Forelimb muscle (tissue), 1 donor: ENCODE measurements around the gene PLA2G6. TPM values are rescaled to one million over a fixed set of nuclear protein-coding genes. Genes with fewer than 3 reads are reported as not detected.
A peak's percentile ranks its signal among the peaks of the same experiment; 100 is the strongest.
"Not testable (repeated sequence)": the region's sequence is repeated elsewhere in the genome, so short reads cannot be mapped to it uniquely, and the experiment has no call there.

ENCODE experiments used
- DNase-seq: peaks from one replicate; pipeline ENCODE4 v3.0.0-alpha.2; 2013; ENCODE audit warnings: low read depth
- polyA plus RNA-seq: library from polyadenylated mRNA; unstranded; fragments of 120-200 nt; gene quantifications from one replicate; pipeline ENCODE4 v1.2.1, GENCODE V29; 2013; ENCODE audit not compliant: insufficient read length

The PLA2G6 gene
- polyA plus RNA-seq, 1 donor = 13.5 TPM

DNA sequence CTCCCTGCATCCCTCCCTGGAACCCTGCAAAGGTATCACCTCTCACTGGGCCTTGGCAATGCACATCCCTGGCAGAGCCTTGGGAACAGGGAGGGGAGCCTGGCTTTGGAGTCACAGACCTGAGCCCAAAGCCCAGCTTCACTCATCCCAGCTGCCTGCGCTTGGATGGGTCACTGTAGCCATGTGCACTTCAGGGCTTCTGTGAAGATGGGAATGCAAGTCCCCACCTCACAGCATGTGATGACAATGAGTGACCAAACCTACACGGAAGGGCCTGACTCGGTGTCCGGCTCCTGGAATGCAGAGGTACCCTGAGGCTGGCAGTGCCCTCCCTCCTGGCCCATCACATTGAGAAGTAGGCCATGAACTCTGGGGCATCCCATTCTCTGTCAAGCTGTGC lies 48.3 kb downstream of the PLA2G6 start:
- no peak for DNase-seq

DNA sequence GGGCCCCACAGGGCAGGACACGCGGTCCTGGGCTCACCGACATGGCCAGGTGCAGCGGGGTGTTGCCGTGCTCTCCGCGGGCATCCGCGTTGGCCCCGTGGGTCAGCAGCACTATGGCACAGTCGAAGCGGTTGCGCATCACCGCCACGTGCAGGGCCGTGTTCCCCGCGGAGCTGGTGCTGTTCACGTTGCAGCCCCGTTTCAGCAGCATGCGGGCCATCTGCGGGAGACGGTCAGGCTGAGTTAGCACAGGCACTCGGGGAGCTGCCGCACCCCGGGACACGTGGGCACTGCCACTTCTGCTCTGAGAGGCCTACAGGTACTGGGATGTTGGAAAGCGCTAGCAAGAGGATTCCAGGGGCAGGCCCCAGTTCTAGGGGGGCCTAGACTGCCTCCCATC lies 48.8 kb downstream of the PLA2G6 start:
- no peak for DNase-seq

DNA sequence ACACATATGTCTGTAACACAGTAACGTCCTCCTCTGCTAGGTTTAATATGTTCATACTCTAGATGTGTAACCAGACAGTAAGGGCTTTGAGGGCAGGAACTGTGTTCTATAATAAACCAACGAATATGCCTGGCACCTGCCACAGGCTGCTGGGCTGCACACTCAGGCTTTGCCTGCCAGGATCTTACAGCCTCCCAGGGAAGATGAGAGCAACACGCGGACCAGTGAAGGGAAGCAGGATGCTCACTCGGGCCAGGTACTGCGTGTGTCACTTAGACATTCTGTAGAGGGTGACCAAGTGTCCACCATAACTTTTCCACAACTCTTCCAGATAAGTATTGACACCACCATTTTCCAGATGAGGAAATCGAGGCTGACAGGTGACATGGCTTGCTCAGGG lies 49.5 kb downstream of the PLA2G6 start:
- DNase-seq = no peak

DNA sequence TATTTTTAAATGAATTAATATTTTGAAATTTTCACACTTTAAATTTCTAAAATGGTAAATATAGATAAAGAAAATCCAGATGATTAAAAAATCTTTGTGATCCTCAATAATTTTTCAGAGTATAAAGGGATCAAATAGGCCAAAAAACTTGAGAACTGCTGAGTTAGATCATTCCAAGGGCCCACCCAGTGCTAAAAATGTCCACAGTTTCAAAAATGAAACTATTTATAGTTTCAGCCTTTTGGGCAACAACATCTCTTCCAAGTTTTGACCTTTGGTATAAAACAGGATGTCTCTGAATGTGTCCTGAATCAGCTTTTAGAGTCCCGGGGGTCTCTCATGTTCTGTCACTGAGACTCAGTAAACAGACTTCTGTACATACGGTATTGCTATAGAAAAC lies 50.2 kb downstream of the PLA2G6 start:
- no peak for DNase-seq

DNA sequence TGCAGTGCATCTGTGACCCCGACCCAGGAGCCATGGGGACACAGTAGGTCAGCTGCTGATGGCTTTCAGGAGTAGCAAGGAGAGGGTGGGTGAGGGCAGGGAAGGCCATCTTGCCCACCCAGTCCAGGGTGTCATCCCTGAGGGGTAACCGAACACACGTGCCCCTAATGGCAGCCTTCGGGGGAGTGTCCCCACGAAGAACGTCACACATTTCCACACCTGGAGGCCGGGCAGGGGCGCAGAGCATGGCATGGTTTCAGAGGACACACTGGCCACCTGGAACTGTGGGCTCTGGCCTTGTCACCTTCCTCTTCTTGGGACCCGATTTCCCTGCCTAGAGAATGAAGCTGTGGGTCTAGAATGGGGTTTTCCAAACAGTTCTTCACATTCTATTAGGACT lies 51.8 kb downstream of the PLA2G6 start:
- DNase-seq = no peak

DNA sequence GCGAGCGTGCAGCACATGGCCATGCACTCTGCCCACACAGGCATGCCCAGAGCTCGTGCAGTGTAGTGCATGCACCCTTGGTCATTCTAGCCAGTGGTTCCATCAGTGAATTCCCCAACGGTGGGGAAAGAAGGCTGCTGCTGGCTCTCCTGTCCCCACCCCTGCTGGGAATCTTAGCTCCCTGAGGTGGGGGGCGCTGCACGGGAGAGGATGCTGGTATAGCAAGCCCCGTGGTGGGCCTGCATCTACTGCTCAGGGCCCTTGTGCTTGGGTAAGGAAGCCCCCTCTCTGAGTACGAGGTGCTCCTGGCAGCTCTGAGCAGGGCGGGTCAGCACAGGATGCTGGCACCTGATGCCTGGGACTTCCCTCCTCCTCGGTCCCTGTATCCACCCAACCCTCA lies 52.6 kb downstream of the PLA2G6 start:
- DNase-seq = no peak

DNA sequence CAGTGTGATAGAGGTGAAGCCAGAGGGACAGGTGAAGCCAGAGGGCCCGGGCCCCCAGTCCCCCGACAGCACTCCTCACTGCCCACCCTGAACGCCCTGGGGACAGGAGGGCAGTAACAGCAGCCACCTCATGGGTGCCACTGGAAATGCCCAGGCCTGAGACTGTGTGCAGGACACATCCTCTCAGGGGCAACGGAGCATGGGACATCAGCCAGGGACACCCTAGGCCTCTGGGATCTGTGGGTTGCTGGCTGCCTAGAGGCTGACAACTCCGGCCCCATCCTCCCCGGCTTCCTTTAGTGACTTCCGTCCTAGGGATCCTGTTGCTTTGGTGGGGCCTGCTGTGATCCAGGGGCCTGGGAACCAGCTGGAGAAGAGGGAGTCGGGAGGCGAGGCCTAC lies 53.8 kb downstream of the PLA2G6 start:
- no peak for DNase-seq

DNA sequence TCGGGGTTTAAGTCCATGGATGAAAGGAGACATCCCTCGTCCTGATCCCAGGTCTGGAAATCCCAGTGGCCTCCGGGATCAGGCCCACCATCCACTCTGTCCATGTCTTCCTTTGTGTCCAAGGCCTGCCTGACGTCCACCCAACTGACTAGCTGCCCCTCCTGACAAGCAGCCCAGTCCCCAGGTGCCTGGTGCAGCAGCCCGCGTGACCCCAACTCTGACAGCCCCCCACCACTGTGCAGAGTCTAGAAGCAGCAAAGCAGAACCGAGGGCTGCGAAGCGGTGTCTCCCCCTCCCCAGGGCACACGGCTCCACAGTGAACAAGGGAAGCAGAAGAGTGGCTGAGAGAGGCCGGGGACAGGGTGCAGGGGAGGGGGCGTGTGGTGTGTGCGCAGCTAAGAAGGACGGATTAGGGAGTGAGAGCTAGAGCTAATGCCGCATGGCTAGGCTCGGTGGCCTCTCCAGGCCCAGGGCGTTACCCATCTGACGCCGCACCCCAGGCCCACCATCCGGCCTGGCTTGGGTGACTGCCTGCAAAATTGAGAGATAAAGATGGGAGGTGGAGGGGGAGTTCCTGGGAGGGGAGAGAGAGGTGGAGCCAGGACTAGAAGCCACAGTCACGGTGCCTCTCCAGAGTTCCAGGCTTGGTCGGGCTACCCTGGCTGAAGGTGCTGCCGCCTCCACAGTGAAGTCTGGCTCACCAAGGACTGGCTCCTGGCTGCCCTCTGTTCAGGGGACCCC lies 54.5 kb downstream of the PLA2G6 start:
- DNase-seq = no peak

DNA sequence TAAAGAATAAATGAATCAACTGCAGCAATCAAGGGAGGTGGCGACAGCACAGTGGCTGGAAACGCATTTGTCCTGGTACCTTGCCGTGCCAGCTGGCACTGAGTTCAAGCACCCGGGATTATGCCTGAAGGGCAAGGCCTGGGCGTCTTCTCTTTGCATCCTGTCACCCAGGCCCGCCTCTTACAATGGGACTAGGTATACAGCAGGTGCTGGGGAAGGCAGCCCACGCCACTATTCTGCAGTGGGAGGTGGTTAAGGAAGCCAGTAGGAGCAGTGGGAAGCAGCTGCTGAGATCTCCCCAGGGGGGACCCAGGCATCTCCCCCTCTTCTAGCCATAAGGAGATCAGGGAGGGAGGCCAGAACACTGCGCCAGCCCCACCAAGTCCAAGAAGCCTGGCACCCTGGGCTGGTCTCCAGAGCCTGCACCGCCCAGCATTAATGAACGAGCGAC lies 55.9 kb downstream of the PLA2G6 start:
- DNase-seq = no peak

DNA sequence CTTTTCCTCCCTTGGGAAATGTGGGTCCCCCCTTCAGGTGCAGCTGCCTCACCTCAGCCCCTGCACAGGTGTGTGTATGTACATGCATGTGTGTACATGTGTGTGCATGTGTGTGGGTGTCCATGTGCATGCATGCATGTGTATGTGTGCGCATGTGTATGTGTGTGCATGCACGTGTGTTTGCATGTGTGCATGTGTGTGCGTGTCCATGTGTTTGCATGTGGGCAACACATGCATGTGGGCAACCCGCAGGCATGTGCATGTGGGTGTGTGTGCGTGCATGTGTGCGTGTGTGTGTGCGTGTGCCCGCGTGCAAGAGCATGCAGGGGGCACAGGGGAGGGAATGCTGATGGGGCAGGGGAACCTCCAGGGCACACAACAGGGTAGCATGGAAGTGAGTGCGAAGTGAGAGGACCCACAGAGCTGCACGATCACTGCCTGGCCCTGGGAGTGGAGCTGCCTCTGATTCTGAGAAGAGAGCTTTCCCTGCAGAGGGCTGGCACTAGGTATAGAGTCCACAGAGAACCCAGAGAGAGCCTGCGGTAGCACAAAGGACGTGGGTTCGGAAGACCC lies 56.5 kb downstream of the PLA2G6 start:
- DNase-seq = no peak

DNA sequence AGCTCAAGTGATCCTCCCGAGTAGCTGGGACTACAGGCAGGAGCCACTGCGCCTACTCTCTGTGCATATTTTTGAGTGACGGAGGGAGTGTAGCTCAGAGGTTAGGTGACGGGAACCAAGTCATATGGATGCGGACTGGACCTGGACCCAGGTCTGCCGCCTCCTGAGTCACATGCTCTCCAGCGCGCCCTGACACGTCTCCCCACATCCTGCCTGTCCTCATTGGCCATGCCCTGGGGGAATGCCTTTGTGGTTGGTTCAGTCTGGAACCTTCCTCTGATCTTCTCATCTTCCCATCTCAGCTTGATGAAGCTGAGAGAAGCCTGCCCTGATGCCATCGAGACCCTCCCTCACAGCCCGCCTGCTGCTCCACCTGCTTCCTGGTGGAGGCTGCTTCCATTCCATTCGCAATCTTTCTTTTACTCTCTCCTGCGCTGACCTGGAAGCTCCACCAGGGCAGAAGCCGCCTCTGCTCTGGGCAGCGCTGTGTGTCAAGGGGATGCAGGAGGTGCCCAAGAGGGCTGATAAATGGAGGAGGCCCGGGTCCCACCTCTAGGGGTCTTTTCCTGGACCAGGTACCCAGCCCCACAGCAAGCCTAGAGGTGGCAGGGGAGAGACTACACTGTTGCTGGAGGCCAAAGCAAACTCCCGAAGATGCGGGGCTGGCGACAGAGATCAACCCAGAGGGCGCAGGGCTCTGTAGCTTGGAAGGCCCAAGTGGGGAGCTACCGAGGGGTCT lies 57.2 kb downstream of the PLA2G6 start:
- no peak for DNase-seq

DNA sequence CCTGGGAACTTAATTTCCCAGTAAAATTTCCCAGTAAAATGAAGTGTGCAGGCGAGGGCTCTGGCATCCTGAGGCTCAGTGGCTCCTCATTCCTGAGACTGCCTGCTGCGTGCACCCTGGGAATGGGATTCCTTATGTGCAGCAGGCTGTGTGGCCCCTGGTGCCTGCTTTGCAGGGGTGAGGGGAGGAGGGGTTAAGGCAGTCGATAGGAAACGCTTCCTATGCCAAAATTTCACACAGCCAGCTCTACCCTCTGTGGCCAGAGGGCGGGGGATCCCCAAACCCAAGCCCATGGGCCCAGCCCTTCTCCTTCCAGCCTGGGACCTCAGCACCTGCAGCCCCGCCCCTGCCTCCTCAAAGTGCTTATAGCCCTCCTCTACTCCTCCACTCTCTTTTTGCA lies 59.0 kb downstream of the PLA2G6 start:
- DNase-seq = no peak

DNA sequence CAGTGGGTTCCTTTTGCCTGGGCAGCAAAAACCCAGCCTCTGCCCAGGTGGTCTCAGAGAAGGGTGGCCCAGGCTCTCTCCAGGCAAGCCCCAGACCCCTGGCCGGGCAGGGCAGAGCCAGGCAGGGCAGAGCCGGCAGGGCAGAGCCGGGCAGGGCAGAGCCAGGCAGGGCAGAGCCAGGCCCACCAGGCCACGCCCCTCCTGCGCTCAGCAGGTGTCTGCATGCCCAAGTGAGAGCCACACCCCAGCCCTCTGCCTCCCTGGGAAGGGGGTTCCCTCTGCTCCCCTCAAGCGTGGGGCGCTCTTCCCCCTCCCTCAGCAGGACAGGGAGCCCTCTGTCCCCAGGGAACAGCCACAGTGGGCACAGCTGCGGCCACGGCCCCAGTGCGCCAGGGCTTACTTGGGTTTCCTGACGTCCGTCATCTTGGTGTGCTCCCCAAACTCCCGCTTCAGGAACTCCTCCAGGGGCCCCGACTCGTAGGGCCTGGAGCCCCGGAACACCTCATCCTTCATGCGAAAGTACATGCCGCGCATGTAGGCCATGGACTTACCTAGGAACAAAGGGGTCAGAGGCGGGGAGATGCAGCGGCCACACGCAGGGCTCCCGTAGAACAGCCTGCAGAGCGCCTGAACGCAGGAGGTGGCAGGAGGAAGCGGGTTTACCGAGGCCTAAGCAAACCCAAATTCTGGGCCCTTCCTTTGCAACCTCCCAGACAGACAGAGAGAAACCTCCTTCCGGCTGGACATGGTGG lies 61.1 kb downstream of the PLA2G6 start:
- DNase-seq = no peak

DNA sequence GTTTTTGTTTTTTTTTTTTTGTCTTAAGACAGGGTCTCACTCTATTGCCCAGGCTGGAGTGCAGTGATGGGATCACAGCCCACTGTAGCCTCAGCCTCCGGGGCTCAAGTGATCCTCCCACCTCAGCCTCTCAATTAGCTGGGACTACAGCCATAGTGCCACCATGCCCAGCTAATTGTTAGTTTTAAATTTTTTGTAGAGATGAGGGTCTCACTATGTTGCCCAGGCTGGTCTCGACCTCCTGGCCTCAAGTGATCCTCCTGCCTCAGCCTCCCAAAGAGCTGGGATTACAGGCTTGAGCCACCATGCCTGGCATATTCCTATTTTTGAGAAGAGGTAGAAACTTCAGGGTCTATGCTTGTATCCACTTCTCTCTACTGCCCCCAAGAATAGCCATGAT lies 62.9 kb downstream of the PLA2G6 start:
- not testable (repeated sequence) for DNase-seq

DNA sequence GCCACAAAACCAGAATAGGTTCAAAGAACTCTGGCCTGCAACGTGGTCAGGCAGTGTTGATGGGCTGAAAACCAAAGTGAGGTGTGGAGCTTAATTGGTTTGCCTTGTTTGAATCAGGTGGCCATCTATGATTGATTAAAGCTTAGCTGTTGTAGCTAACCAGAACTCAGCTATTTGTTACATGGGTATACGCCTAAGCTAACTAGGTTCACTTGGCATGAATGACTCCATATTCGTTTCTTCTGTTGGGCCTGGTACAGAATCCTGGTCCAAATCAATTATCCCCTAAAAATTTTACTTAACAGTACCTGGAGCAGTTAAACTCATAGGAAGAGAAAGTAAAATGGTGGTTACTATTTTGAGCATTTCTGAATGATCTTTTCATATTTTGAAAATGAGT lies 63.4 kb downstream of the PLA2G6 start:
- DNase-seq = no peak

DNA sequence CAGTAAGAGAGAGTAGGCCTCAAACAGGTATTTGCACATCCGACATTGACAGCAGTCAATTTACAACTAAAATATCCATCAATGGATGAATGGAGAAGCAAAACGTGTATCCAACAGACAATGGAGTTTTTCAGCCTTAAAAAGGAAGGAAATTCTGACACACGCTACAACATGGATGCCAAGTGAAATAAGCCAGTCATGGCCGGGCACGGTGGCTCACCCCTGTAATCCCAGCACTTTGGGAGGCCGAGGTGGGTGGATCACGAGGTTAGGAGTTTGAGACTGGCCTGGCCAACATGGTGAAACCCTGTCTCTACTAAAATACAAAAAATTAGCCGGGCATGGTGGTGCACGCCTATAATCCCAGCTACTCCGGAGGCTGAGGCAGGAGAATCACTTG lies 64.1 kb downstream of the PLA2G6 start:
- not testable (repeated sequence) for DNase-seq

DNA sequence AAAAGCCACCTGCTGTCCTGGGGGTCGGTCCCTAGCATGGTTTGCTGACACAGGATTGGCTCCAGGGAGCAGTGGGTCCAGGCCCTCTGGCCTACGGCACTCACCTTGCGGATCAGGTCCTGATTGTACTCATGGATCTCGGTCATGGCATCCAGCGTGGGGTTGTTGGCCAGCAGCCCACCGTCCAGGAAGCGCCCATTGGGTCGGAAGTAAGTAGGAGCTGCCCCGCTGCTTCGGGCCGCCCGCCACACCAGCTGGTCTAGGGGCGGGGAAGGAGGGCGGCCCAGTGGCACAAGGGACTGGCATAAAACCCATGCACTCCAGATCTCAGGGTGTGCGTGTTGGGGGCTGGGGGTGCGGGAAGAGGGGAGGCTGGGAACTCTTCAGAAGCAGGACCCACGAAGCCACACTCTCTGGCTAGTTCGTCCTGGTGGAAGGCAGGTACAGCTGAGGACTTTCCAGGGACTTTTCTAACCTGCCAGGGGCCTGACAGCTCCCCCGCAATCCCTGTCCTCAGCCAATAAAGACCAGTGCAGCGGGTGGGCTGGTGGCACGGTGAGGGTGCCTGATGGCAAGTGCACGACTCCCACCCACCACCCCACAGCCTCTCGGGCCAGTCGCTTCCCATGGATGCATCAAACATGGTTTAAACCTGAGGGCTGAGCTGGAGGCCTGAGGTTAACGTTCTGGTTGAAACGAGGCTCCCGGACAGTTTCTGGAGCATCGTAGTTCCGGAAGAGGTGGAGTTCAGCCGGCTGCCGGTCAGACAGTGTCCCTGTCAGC lies 66.0 kb downstream of the PLA2G6 start:
- DNase-seq = no peak

DNA sequence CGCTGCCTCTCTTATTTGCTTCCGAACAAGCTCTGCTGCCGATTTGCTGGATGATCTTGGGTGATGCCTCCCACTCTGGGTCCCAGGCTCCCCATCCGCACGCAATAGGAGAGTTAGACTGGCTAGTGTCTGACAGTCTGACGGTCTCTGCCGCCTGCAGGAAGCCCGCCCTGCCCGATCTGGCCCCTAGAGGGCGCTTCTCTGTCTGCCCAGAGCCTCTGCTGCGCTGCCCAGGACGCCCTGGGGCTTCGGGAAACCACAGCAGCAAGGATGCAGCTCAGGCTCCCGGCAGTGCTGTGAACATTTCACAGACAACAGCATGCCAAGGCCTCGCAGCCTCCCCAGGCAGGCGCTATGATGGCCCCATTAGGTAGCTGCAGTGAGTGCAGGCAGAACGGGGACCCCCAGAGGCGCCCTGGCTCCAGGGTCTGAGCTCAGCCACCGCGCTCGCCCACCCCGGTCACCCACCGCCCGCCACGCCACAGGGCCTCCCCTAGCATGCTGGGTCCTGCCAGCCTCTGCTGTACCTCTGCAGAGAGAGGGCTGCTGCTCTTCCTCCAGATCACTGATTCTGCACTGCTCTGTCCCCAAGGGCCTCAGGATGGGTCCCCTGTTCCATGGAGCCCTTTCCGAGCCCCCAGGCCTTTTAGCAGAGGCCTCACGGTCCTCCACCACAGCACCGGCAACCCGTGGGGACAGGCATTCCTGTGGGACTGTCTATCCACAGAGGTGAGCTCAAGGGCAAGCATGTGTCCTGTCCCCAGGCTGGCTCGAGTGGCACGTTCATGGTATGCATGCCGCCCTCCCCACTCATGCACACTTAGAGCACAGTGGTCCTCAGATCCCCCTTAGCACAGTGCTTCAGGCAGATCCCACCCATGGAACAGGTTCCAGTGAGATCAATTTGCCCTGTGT lies 66.9 kb downstream of the PLA2G6 start:
- peak; percentile 31 for DNase-seq

DNA sequence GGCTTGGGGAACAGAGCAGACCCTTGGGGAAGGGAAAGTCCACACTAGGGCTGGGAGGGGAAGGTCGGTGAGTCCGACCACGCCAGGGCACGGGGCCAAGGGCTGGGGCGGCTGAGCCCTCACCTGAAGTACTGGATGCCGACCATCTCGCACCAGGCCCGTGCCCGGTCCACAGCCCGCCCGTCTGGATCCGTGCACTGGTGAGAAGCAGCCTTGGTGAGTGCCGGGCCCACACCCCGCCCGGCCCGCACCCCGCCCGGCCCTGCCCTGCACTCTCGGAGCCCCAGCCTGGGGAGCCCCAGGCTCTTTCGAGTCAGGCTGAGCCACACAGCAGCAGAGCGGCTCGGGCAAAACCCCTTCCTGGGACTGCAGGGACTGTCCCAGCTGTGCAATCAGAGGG lies 69.2 kb downstream of the PLA2G6 start:
- no peak for DNase-seq

DNA sequence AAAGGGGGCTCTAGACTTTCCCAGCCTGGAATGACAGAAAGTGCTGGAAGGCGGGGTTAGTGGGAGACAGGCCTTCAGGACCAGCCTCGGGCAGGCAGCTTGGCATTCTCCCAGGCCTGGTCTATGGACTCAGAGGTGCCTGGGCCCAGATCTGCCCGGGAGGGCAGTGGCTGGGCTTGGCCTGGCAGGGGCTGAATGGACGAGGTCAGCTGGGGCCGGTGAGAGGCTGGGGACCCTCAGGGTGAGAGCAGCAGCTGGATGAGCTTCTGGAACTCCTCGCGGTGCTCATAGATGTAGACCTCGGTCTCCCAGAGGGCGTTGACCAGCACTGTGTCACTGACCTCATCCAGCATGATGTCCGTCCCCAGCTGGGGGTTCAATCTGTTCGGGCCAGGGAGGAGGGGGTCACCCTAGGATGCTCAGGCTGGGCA lies 69.7 kb downstream of the PLA2G6 start:
- DNase-seq = no peak
